ENCODE data around the gene GRK3. TPM values are rescaled to one million over a fixed set of nuclear protein-coding genes. Genes with fewer than 3 reads are reported as not detected.

GRK3 gene
- total RNA-seq, 3 donors from 2014 or later = 14.4 to 49.1 (median 16.7) TPM

GRCh38 chr22:25669253-25670069 is 105.0 kb downstream of the GRK3 start:
- Histone ChIP-seq H3K9me3 (no peaks in the 10 kb centered on the region), H3K4me1 (peaks cover 2 to 9% of the 10 kb centered on the region in 2 donors), H3K4me3 (no peak overlapping the region), H3K27ac (no peak overlapping the region), H3K36me3 (no peaks in the 10 kb centered on the region), H3K27me3 (no peaks in the 10 kb centered on the region)
- intact Hi-C loops (cut with DNase I; ENCODE audit: low total_unique reads) = no loop called here
- TF ChIP-seq, protein P1, sequence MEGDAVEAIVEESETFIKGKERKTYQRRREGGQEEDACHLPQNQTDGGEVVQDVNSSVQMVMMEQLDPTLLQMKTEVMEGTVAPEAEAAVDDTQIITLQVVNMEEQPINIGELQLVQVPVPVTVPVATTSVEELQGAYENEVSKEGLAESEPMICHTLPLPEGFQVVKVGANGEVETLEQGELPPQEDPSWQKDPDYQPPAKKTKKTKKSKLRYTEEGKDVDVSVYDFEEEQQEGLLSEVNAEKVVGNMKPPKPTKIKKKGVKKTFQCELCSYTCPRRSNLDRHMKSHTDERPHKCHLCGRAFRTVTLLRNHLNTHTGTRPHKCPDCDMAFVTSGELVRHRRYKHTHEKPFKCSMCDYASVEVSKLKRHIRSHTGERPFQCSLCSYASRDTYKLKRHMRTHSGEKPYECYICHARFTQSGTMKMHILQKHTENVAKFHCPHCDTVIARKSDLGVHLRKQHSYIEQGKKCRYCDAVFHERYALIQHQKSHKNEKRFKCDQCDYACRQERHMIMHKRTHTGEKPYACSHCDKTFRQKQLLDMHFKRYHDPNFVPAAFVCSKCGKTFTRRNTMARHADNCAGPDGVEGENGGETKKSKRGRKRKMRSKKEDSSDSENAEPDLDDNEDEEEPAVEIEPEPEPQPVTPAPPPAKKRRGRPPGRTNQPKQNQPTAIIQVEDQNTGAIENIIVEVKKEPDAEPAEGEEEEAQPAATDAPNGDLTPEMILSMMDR (IDR thresholded peaks at IDR 0.05) = no peak
- TF ChIP-seq POLR2A (IDR thresholded peaks at IDR 0.05) (no peak), POLR2AphosphoS5 (IDR thresholded peaks at IDR 0.05) (no peak)
- DNase-seq (ENCODE audit: low spot score in 2 of 2) = no peak

- DNase-seq (ENCODE audit: low spot score in 2 of 2) = no peak
- TF ChIP-seq POLR2AphosphoS5 (IDR thresholded peaks at IDR 0.05) (no peak), POLR2A (IDR thresholded peaks at IDR 0.05) (no peak)
- TF ChIP-seq, protein P1 (IDR thresholded peaks at IDR 0.05) = no peak
- intact Hi-C loops (cut with DNase I; ENCODE audit: low total_unique reads) = no loop called here
- Histone ChIP-seq H3K27me3 (no peaks in the 10 kb centered on the region), H3K4me3 (no peak overlapping the region), H3K27ac (no peak overlapping the region), H3K36me3 (no peaks in the 10 kb centered on the region), H3K4me1 (peaks cover 2 to 9% of the 10 kb centered on the region in 2 donors), H3K9me3 (no peaks in the 10 kb centered on the region)
Observed at GRCh38 chr22:25670070-25670461, 105.6 kb downstream of the GRK3 start.

GRCh38 chr22:25672289-25673084 is 108.0 kb downstream of the GRK3 start:
- H3K27me3 ChIP-seq = no peaks in the 10 kb centered on the region
- no peak overlapping the region for H3K27ac ChIP-seq
- DNase-seq (ENCODE audit: low spot score in 2 of 2) = no peak
- TF ChIP-seq POLR2A (IDR thresholded peaks at IDR 0.05) (no peak), POLR2AphosphoS5 (IDR thresholded peaks at IDR 0.05) (no peak)
- TF ChIP-seq, protein P1 (IDR thresholded peaks at IDR 0.05) = no peak
- H3K36me3 ChIP-seq = no peaks in the 10 kb centered on the region
- H3K4me3 ChIP-seq = no peak overlapping the region
- H3K4me1 ChIP-seq = peaks cover 2 to 8% of the 10 kb centered on the region in 2 donors
- intact Hi-C loops (cut with DNase I; ENCODE audit: low total_unique reads) = no loop called here
- H3K9me3 ChIP-seq = no peaks in the 10 kb centered on the region

GRCh38 chr22:25673713-25674112 is 109.2 kb downstream of the GRK3 start:
- Histone ChIP-seq H3K4me1 (peaks cover 0 to 2% of the 10 kb centered on the region in 2 donors), H3K36me3 (no peaks in the 10 kb centered on the region), H3K27me3 (no peaks in the 10 kb centered on the region), H3K27ac (no peak overlapping the region), H3K9me3 (no peaks in the 10 kb centered on the region), H3K4me3 (no peak overlapping the region)
- TF ChIP-seq POLR2A (IDR thresholded peaks at IDR 0.05) = no peak
- TF ChIP-seq, protein P1 (IDR thresholded peaks at IDR 0.05) = no peak
- no peak for TF ChIP-seq POLR2AphosphoS5 (IDR thresholded peaks at IDR 0.05)
- intact Hi-C loops (cut with DNase I; ENCODE audit: low total_unique reads) = no loop called here
- no peak for DNase-seq (ENCODE audit: low spot score in 2 of 2)

- Histone ChIP-seq H3K9me3 (no peaks in the 10 kb centered on the region), H3K27me3 (no peaks in the 10 kb centered on the region), H3K4me1 (no peaks in the 10 kb centered on the region), H3K27ac (no peak overlapping the region), H3K4me3 (no peak overlapping the region), H3K36me3 (no peaks in the 10 kb centered on the region)
- TF ChIP-seq POLR2AphosphoS5 (IDR thresholded peaks at IDR 0.05) (no peak), POLR2A (IDR thresholded peaks at IDR 0.05) (no peak)
- TF ChIP-seq, protein P1 (IDR thresholded peaks at IDR 0.05) = no peak
- DNase-seq (ENCODE audit: low spot score in 2 of 2) = no peak
- intact Hi-C loops (cut with DNase I; ENCODE audit: low total_unique reads) = no loop called here
Observed at GRCh38 chr22:25677631-25678030, 113.2 kb downstream of the GRK3 start.
